HL-60 (cell line): ENCODE data around the gene ITGA7.

Source experiments
- DNase-seq, 2 experiments: peaks; one replicate each; pipeline ENCODE4 v3.0.0-alpha.2; 2010 to 2020; ENCODE audit warnings: low read depth in 1 of 2, low spot score in 1 of 2
- H3K27ac ChIP-seq: fragments of 250-450 bp; sonication (Bioruptor Pico); replicated peaks from 2 replicates; pipeline ENCODE4 v1.5.1; 2020; ENCODE audit warnings: mild to moderate bottlenecking, moderate library complexity
- H3K27me3 ChIP-seq: fragments of 250-450 bp; sonication (Bioruptor Pico); 2 replicates; pipeline ENCODE4 v1.5.1; 2021; ENCODE audit warnings: mild to moderate bottlenecking, moderate library complexity; ENCODE audit not compliant: insufficient read depth, poor library complexity, severe bottlenecking
- H3K4me3 ChIP-seq: replicated peaks from 2 replicates; pipeline ENCODE4 v1.5.1; 2011; ENCODE audit warnings: mild to moderate bottlenecking, control low read depth, low read length; ENCODE audit not compliant: insufficient read depth
- CTCF ChIP-seq: IDR thresholded peaks from one replicate; pipeline ENCODE4 v1.5.1; 2011; ENCODE audit warnings: low read length, control low read depth, inconsistent platforms; ENCODE audit not compliant: insufficient read depth
- GABPA ChIP-seq: IDR thresholded peaks from 2 replicates; pipeline ENCODE4 v1.6.1; 2012; ENCODE audit warnings: low read depth
- POLR2AphosphoS5 ChIP-seq: IDR thresholded peaks from 2 replicates; pipeline ENCODE4 v1.6.1; 2012; ENCODE audit warnings: low read depth
- REST ChIP-seq: IDR thresholded peaks from 2 replicates; pipeline ENCODE4 v1.6.1; 2012; ENCODE audit warnings: low read depth; ENCODE audit not compliant: insufficient replicate concordance
- SPI1 ChIP-seq: IDR thresholded peaks from 2 replicates; pipeline ENCODE4 v1.6.1; 2012; ENCODE audit warnings: low read depth, mild to moderate bottlenecking, borderline replicate concordance

The ITGA7 gene

GRCh38 chr12:55696141-55696540, 11.6 kb downstream of the ITGA7 start:
- Histone ChIP-seq H3K27ac (no peak overlapping the region), H3K4me3 (no peak overlapping the region), H3K27me3 (no peaks in the 10 kb centered on the region)
- no peak for TF ChIP-seq REST
- TF ChIP-seq GABPA = no peak
- TF ChIP-seq SPI1 = no peak
- TF ChIP-seq CTCF = no peak
- TF ChIP-seq POLR2AphosphoS5 = no peak
- no peak for DNase-seq

GRCh38 chr12:55695349-55695748, 12.4 kb downstream of the ITGA7 start:
- Histone ChIP-seq H3K27ac (no peak overlapping the region), H3K27me3 (no peaks in the 10 kb centered on the region), H3K4me3 (no peak overlapping the region)
- no peak for TF ChIP-seq SPI1
- no peak for TF ChIP-seq CTCF
- TF ChIP-seq REST = no peak
- no peak for TF ChIP-seq POLR2AphosphoS5
- TF ChIP-seq GABPA = no peak
- no peak for DNase-seq

GRCh38 chr12:55694651-55695050, 13.1 kb downstream of the ITGA7 start:
- no peak overlapping the region for H3K4me3 ChIP-seq
- no peak for DNase-seq
- H3K27ac ChIP-seq = no peak overlapping the region
- no peaks in the 10 kb centered on the region for H3K27me3 ChIP-seq
- TF ChIP-seq CTCF = no peak
- TF ChIP-seq SPI1 = no peak
- TF ChIP-seq POLR2AphosphoS5 = no peak
- no peak for TF ChIP-seq GABPA
- no peak for TF ChIP-seq REST
